MM.1S (cell line): ENCODE data around the gene IFI27L2.

Experiments
- EZH2phosphoT487 ChIP-seq: fragments of 300-600 bp; sonication (generic); IDR thresholded peaks from 2 replicates; pipeline ENCODE4 v1.6.1; 2018; ENCODE audit warnings: antibody characterized with exemption, low read length
- TF ChIP-seq, protein P1 (sequence below): fragments of 300-600 bp; sonication (generic); IDR thresholded peaks from 2 replicates; pipeline ENCODE4 v1.5.1; 2016; ENCODE audit warnings: antibody characterized with exemption, low read length, mixed read lengths

DNA sequence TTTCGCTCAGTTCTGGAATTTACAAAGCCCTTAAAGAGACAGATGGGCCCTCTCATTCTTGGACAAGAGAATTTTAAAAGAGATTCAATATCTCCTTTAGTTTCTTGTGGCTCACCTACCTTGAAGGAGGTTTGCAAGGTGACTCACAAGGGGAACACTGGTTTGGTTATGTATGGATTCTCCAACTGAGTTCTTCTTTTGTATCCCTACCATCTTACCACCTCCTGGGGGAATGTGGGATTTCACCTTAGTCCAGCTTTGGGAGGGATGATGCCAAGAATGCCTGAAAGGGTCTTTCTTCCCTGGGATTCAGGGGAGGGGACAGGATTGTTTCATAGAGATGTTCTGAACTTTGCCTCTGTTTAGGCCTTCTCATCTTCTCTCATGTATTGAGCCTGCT lies 48.4 kb upstream of the IFI27L2 start:
- TF ChIP-seq EZH2phosphoT487, result no peak
- TF ChIP-seq, protein P1, sequence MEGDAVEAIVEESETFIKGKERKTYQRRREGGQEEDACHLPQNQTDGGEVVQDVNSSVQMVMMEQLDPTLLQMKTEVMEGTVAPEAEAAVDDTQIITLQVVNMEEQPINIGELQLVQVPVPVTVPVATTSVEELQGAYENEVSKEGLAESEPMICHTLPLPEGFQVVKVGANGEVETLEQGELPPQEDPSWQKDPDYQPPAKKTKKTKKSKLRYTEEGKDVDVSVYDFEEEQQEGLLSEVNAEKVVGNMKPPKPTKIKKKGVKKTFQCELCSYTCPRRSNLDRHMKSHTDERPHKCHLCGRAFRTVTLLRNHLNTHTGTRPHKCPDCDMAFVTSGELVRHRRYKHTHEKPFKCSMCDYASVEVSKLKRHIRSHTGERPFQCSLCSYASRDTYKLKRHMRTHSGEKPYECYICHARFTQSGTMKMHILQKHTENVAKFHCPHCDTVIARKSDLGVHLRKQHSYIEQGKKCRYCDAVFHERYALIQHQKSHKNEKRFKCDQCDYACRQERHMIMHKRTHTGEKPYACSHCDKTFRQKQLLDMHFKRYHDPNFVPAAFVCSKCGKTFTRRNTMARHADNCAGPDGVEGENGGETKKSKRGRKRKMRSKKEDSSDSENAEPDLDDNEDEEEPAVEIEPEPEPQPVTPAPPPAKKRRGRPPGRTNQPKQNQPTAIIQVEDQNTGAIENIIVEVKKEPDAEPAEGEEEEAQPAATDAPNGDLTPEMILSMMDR, result no peak
